HepG2 (cell line): ENCODE data around the gene ADAMTS16. TPM values are rescaled to one million over a fixed set of nuclear protein-coding genes. Genes with fewer than 3 reads are reported as not detected.
A peak's percentile ranks its signal among the peaks of the same experiment; 100 is the strongest.

Source experiments
- ATAC-seq: fragments of 200-7000 bp; cut with Tn5 transposase; 3 replicates; pipeline ENCODE4 v1.9.1; 2020; ENCODE audit warnings: mild to moderate bottlenecking, moderate library complexity
- BruUV-seq: library from RNA; stranded (reverse); fragments of 400-500 nt; replicated peaks from 2 replicates; lab custom pipeline; 2021; lab: Mats Ljungman, UMichigan
- CTCF ChIA-PET: fragments of 300-600 bp; formaldehyde crosslinking; extraction: SDS; loops from one replicate; lab custom pipeline; 2021; ENCODE audit warnings: low total read pairs, inconsistent platforms, low intra/inter-chr PET ratio; lab: Yijun Ruan, JAX
- POLR2A ChIA-PET: fragments of 350-600 bp; sonication (Branson Sonifier 250); formaldehyde crosslinking; loops from one replicate; lab custom pipeline; 2020; ENCODE audit warnings: antibody characterized with exemption, inconsistent platforms; lab: Yijun Ruan, JAX
- DNase-seq: peaks from one replicate; pipeline ENCODE4 v3.0.0-alpha.2; 2015; ENCODE audit warnings: low spot score
- FAIRE-seq: peaks from 3 replicates; lab custom pipeline; 2011; peaks lifted over from hg19 to GRCh38; lab: Jason Lieb, UNC
- H2AFZ ChIP-seq: one replicate; pipeline ENCODE4 v1.6.1; 2011; ENCODE audit warnings: low read length, inconsistent platforms
- H3K27ac ChIP-seq: fragments of 300-600 bp; 3 replicates; pipeline ENCODE4 v1.8.0; 2011; ENCODE audit warnings: mixed run types, mild to moderate bottlenecking, mixed read lengths, low read length, inconsistent platforms; ENCODE audit not compliant: insufficient read depth; ENCODE audit errors: extremely low read length
- H3K27me3 ChIP-seq, 2 experiments: fragments of 200-600 bp in 1 of 2; 2 replicates in 1 of 2; 3 replicates in 1 of 2; pipeline versions ENCODE4 v1.6.0 to v1.8.0; 2011; ENCODE audit warnings: low read length in 2 of 2, mild to moderate bottlenecking in 2 of 2, moderate library complexity in 2 of 2, inconsistent platforms in 1 of 2; ENCODE audit not compliant: insufficient read depth in 2 of 2, control insufficient read depth in 1 of 2
- H3K36me3 ChIP-seq, 2 experiments: fragments of 200-600 bp in 1 of 2; replicated peaks in 1 of 2; 2 replicates in 1 of 2; 3 replicates in 1 of 2; pipeline versions ENCODE4 v1.5.1 to v1.8.0; 2011; ENCODE audit warnings: low read length in 2 of 2, inconsistent platforms in 1 of 2; ENCODE audit not compliant: insufficient read depth in 2 of 2, control insufficient read depth in 1 of 2
- H3K4me1 ChIP-seq: 2 replicates; pipeline ENCODE4 v1.5.1; 2012; ENCODE audit warnings: low read length, inconsistent platforms; ENCODE audit not compliant: insufficient read depth
- H3K4me2 ChIP-seq: 2 replicates; pipeline ENCODE4 v1.6.0; 2011; ENCODE audit warnings: low read depth, low read length, inconsistent platforms
- H3K4me3 ChIP-seq, 3 experiments: fragments of 200-600 bp in 1 of 3; sonication (generic), shearing (Covaris generic) in 1 of 3; replicated peaks in 1 of 3; 2 replicates each; pipeline ENCODE4 v1.5.1; 2011 to 2016; ENCODE audit warnings: low read length in 3 of 3, inconsistent platforms in 2 of 3, low read depth in 2 of 3, mild to moderate bottlenecking in 2 of 3, control low read depth in 1 of 3, mixed read lengths in 1 of 3; ENCODE audit not compliant: insufficient read depth in 1 of 3
- H3K79me2 ChIP-seq: one replicate; pipeline ENCODE4 v1.6.1; 2011; ENCODE audit warnings: low read length, inconsistent platforms; ENCODE audit not compliant: insufficient read depth
- H3K9ac ChIP-seq: 2 replicates; pipeline ENCODE4 v1.6.0; 2011; ENCODE audit warnings: mild to moderate bottlenecking, low read depth, low read length, inconsistent platforms; ENCODE audit not compliant: insufficient read depth
- H3K9me3 ChIP-seq: 2 replicates; pipeline ENCODE4 v1.5.1; 2012; ENCODE audit warnings: mild to moderate bottlenecking, low read length
- H4K20me1 ChIP-seq: 2 replicates; pipeline ENCODE4 v1.6.0; 2011; ENCODE audit warnings: inconsistent platforms, mild to moderate bottlenecking, low read length, moderate library complexity; ENCODE audit not compliant: insufficient read depth
- CTCF ChIP-seq: sonication (generic); formaldehyde crosslinking; IDR thresholded peaks from 2 replicates; pipeline ENCODE4 v1.5.0; 2020; ENCODE audit warnings: mild to moderate bottlenecking, missing genetic modification reagents, moderate library complexity
- DRAP1 ChIP-seq: IDR thresholded peaks from 2 replicates; pipeline ENCODE4 v1.6.1; 2016; ENCODE audit warnings: missing genetic modification reagents, missing compliant biosample characterization
- EP300 ChIP-seq, 3 experiments: sonication (generic) in 1 of 3; formaldehyde crosslinking in 1 of 3; IDR thresholded peaks; 2 replicates each; pipeline versions ENCODE4 v1.5.1 to v1.6.1; 2011 to 2020; ENCODE audit warnings: low read depth in 2 of 3, low read length in 2 of 3, borderline replicate concordance in 1 of 3, improper control_type of control experiment in 1 of 3, mild to moderate bottlenecking in 1 of 3, missing genetic modification reagents in 1 of 3, moderate library complexity in 1 of 3
- KLF11 ChIP-seq: IDR thresholded peaks from 2 replicates; pipeline ENCODE4 v1.6.1; 2016; ENCODE audit warnings: missing compliant biosample characterization
- KLF12 ChIP-seq: sonication (generic); formaldehyde crosslinking; IDR thresholded peaks from 2 replicates; pipeline ENCODE4 v1.4.0; 2020; ENCODE audit warnings: missing genetic modification reagents, borderline replicate concordance
- LBX2 ChIP-seq: sonication (generic); formaldehyde crosslinking; IDR thresholded peaks from 2 replicates; pipeline ENCODE4 v1.5.0; 2020; ENCODE audit warnings: missing genetic modification reagents, mild to moderate bottlenecking, borderline replicate concordance
- PATZ1 ChIP-seq: sonication (generic); formaldehyde crosslinking; IDR thresholded peaks from 2 replicates; pipeline ENCODE4 v1.4.0; 2020; ENCODE audit warnings: missing genetic modification reagents
- ZBTB33 ChIP-seq: sonication (generic); formaldehyde crosslinking; IDR thresholded peaks from 2 replicates; pipeline ENCODE4 v1.4.0; 2020; ENCODE audit warnings: missing genetic modification reagents
- ZNF121 ChIP-seq: sonication (generic); formaldehyde crosslinking; IDR thresholded peaks from 2 replicates; pipeline ENCODE4 v1.5.0; 2020; ENCODE audit warnings: mild to moderate bottlenecking, missing genetic modification reagents
- ZNF333 ChIP-seq: sonication (generic); formaldehyde crosslinking; IDR thresholded peaks from 2 replicates; pipeline ENCODE4 v1.4.0; 2020; ENCODE audit warnings: mild to moderate bottlenecking, missing genetic modification reagents, borderline replicate concordance
- ZNF580 ChIP-seq: IDR thresholded peaks from 2 replicates; pipeline ENCODE4 v1.6.1; 2016; ENCODE audit warnings: low read depth, borderline replicate concordance
- ZNF605 ChIP-seq: sonication (generic); formaldehyde crosslinking; IDR thresholded peaks from 2 replicates; pipeline ENCODE4 v1.8.0; 2022; ENCODE audit warnings: mild to moderate bottlenecking, missing genetic modification reagents
- WGBS: methylation state at CpG from one replicate; pipeline ENCODE4 v1.1.6; 2017; ENCODE audit warnings: low lambda C conversion rate; 5-methylcytosine and 5-hydroxymethylcytosine counted together
- in situ Hi-C: cut with HindIII; loops from 2 replicates; pipeline ENCODE4 v1.10.0; 2017; ENCODE audit warnings: low pct_unique_long_range_greater_than_20kb; ENCODE audit not compliant: extremely low pct_ligation_motif_present
- intact Hi-C: fragments of 100-400 bp; cut with micrococcal nuclease; formaldehyde crosslinking; loops from one replicate; pipeline ENCODE4 v1.10.0; 2022; ENCODE audit not compliant: unreplicated experiment
- polyA plus RNA-seq, 8 experiments: library from polyadenylated mRNA; depleted of rRNA in 3 of 8; stranded (reverse) in 7 of 8; unstranded in 1 of 8; fragments of >200 nt; fragmentation: Illumina TruSeq in 4 of 8; extraction: Trizol in 4 of 8; gene quantifications; 2 replicates each; pipeline versions ENCODE4 v1.2.1 to v1.2.3, GENCODE V29; 2011 to 2016; ENCODE audit warnings: low read depth in 4 of 8, missing spikeins in 1 of 8, mixed read lengths in 1 of 8; ENCODE audit not compliant: insufficient read depth in 1 of 8
- total RNA-seq, 5 experiments: library from RNA; depleted of rRNA; stranded (reverse); fragments of >200 nt; fragmentation: Illumina TruSeq; extraction: Trizol; gene quantifications; 2 replicates each; pipeline ENCODE4 v1.2.3, GENCODE V29; 2016; ENCODE audit warnings: low read depth in 1 of 5

Gene ADAMTS16
- total and polyA plus RNA-seq, 2 of the 13 experiments (the other 11 are each of a cell fraction or from before 2014, with no cell fraction given) = 0.02 to 0.03 TPM

- TF ChIP-seq DRAP1 (CRISPR knock-in tag) = peak; percentile 57; the same call in 1 of the 2 replicates
- peak; percentile 52; the same call in 1 of the 2 replicates for TF ChIP-seq ZNF580
- TF ChIP-seq ZNF121 (CRISPR knock-in tag) = no peak
- no peak for TF ChIP-seq KLF12 (CRISPR knock-in tag)
- peak; percentile 57; the same call in 1 of the 2 replicates for TF ChIP-seq ZNF605 (CRISPR knock-in tag)
- TF ChIP-seq LBX2 (CRISPR knock-in tag) = no peak
- TF ChIP-seq CTCF (CRISPR knock-in tag) = no peak
- no peak for TF ChIP-seq KLF11 (CRISPR knock-in tag)
These were observed 220.9 kb downstream of the ADAMTS16 start (continued) for GRCh38 chr5:5360941-5361520.

GRCh38 chr5:5363045-5363444 lies 222.9 kb downstream of the ADAMTS16 start:
- Histone ChIP-seq H3K27ac (peak overlapping the region; percentile 10), H3K4me3 (no peak overlapping the region), H3K9me3 (no peaks in the 10 kb centered on the region), H3K9ac (no peak overlapping the region), H3K4me2 (no peak overlapping the region), H3K4me1 (peaks cover 69% of the 10 kb centered on the region), H2AFZ (no peak overlapping the region), H3K36me3 (no peaks in the 10 kb centered on the region), H3K27me3 (no peaks in the 10 kb centered on the region), H3K79me2 (no peaks in the 10 kb centered on the region), H4K20me1 (no peaks in the 10 kb centered on the region)
- FAIRE-seq (no peak), DNase-seq (peak; percentile 39), ATAC-seq (no peak)
- in situ Hi-C loops = no loop called here
- intact Hi-C loops = loop anchor here (5.0 kb wide), 1 partner anchor 59 kb away; the partner anchor contains the start of gene ICE1
- no TSS peak for BruUV-seq
- ChIA-PET POLR2A (interaction anchor here (3.8 kb wide), 1 partner anchor 13 kb away, joined by 43 read pairs; no protein-coding TSS in a partner anchor), CTCF (no interaction called here)
- 80% methylated on average over 3 of the region's 3 CpGs for whole genome bisulfite sequencing
- peak; percentile 86 for TF ChIP-seq PATZ1 (CRISPR knock-in tag)
- TF ChIP-seq ZNF333 (CRISPR knock-in tag) = no peak
- TF ChIP-seq EP300 (IDR thresholded peaks at IDR 0.05; ENCODE audit: low read depth in 2 of 2, low read length in 2 of 2) = peak in 1 of 2 experiments; percentile 44; a peak in 2 of 4 replicates
- no peak for TF ChIP-seq EP300 (CRISPR knock-in tag; IDR thresholded peaks at IDR 0.05; ENCODE audit: borderline replicate concordance)
- peak; percentile 57; the same call in 1 of the 2 replicates for TF ChIP-seq ZBTB33 (CRISPR knock-in tag)
